PC-3 (cell line): ENCODE measurements around the gene PPL. TPM values are rescaled to one million over a fixed set of nuclear protein-coding genes. Genes with fewer than 3 reads are reported as not detected.

Source experiments
- ATAC-seq: fragments of 200-7000 bp; cut with Tn5 transposase; 2 replicates; pipeline ENCODE4 v1.9.1; 2020; ENCODE audit warnings: mild to moderate bottlenecking, moderate library complexity
- BruUV-seq: library from RNA; stranded (reverse); fragments of 400-500 nt; replicated peaks from 2 replicates; lab custom pipeline; 2021; lab: Mats Ljungman, UMichigan
- CTCF ChIA-PET: fragments of 300-600 bp; sonication (Branson Sonifier 250); formaldehyde crosslinking; loops from one replicate; lab custom pipeline; 2022; ENCODE audit warnings: antibody characterized with exemption; lab: Charles Lee
- POLR2A ChIA-PET: fragments of 300-600 bp; sonication (Branson Sonifier 250); formaldehyde crosslinking; loops from one replicate; lab custom pipeline; 2022; ENCODE audit warnings: antibody characterized with exemption; ENCODE audit not compliant: unreplicated experiment; lab: Charles Lee
- DNase-seq: peaks from one replicate; pipeline ENCODE4 v3.0.0-alpha.2; 2015
- H2AFZ ChIP-seq: fragments of 300-600 bp; sonication (generic); 2 replicates; pipeline ENCODE4 v1.6.0; 2016; ENCODE audit warnings: antibody characterized with exemption, low read length
- H3F3A ChIP-seq: fragments of 300-600 bp; sonication (generic); one replicate; pipeline ENCODE4 v1.6.0; 2017; ENCODE audit warnings: antibody characterized with exemption, low read length, control low read depth, mild to moderate bottlenecking; ENCODE audit not compliant: unreplicated experiment
- H3K27ac ChIP-seq: fragments of 300-600 bp; sonication (generic); 2 replicates; pipeline ENCODE4 v1.5.1; 2016; ENCODE audit warnings: mild to moderate bottlenecking, low read length
- H3K27me3 ChIP-seq: fragments of 300-600 bp; sonication (generic); 2 replicates; pipeline ENCODE4 v1.6.1; 2016; ENCODE audit warnings: low read length, mixed read lengths
- H3K36me3 ChIP-seq: fragments of 300-600 bp; sonication (generic); 2 replicates; pipeline ENCODE4 v1.6.1; 2016; ENCODE audit warnings: low read depth, mixed run types, low read length, mixed read lengths
- H3K4me1 ChIP-seq: fragments of 300-600 bp; sonication (generic); 2 replicates; pipeline ENCODE4 v1.5.1; 2016; ENCODE audit warnings: low read length; ENCODE audit not compliant: insufficient read depth
- H3K4me2 ChIP-seq: fragments of 300-600 bp; sonication (generic); 2 replicates; pipeline ENCODE4 v1.6.0; 2016; ENCODE audit warnings: low read length
- H3K4me3 ChIP-seq: fragments of 300-600 bp; sonication (generic); 2 replicates; pipeline ENCODE4 v1.5.1; 2016; ENCODE audit warnings: mild to moderate bottlenecking, low read length, mixed read lengths
- H3K79me2 ChIP-seq: fragments of 300-600 bp; sonication (generic); 2 replicates; pipeline ENCODE4 v1.6.1; 2017; ENCODE audit warnings: low read length, mixed read lengths
- H3K9ac ChIP-seq: fragments of 300-600 bp; sonication (generic); 2 replicates; pipeline ENCODE4 v1.6.0; 2016; ENCODE audit warnings: mild to moderate bottlenecking, low read length
- H3K9me2 ChIP-seq: fragments of 300-600 bp; sonication (generic); replicated peaks from 2 replicates; pipeline ENCODE4 v1.6.1; 2016; ENCODE audit warnings: mixed run types, low read length, mixed read lengths
- H3K9me3 ChIP-seq: fragments of 300-600 bp; sonication (generic); 2 replicates; pipeline ENCODE4 v1.6.1; 2016; ENCODE audit warnings: low read length, mixed read lengths
- H4K20me1 ChIP-seq: fragments of 300-600 bp; sonication (generic); 2 replicates; pipeline ENCODE4 v1.6.1; 2016; ENCODE audit warnings: low read length, mixed read lengths
- EZH2 ChIP-seq: fragments of 300-600 bp; sonication (generic); IDR thresholded peaks from one replicate; pipeline ENCODE4 v1.6.1; 2017; ENCODE audit warnings: antibody characterized with exemption, mild to moderate bottlenecking, low read length; ENCODE audit not compliant: unreplicated experiment
- EZH2phosphoT487 ChIP-seq: fragments of 300-600 bp; sonication (generic); IDR thresholded peaks from 2 replicates; pipeline ENCODE4 v1.6.1; 2018; ENCODE audit warnings: mild to moderate bottlenecking, antibody characterized with exemption, low read length, borderline replicate concordance
- intact Hi-C: fragments of 100-400 bp; cut with micrococcal nuclease; formaldehyde crosslinking; loops from 2 replicates; pipeline ENCODE4 v1.9.0; 2023
- total RNA-seq: library from RNA; depleted of rRNA; stranded (reverse); fragments of >200 nt; gene quantifications from 2 replicates; pipeline ENCODE4 v1.2.3, GENCODE V29; 2014
- TF ChIP-seq, protein P1 (sequence below): fragments of 300-600 bp; sonication (generic); conservative IDR thresholded peaks from 2 replicates; pipeline ENCODE4 v1.5.1; 2017; ENCODE audit warnings: antibody characterized with exemption, low read depth, mild to moderate bottlenecking, low read length

Gene PPL
- total RNA-seq, 1 experiment from 2014 or later = 18.8 TPM

DNA sequence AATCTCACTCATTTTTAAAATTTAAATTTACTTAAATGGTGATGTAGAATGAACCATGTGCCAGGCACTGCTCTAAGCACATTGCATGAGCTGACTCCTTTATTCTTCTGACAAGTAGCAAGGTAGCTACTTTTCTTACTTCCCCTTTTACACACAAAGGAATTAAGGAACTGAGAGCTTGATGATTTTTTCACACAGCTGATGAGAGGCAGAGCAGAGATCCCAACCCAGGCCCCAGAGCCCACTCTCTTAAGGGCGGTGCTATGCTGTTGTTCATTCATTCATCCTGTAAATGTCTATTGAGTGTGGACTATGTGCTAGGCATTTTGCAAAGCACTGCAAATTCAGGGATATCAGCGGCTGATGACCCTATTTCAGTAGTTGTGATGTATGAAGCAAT, 39.1 kb upstream of the PPL start:
- ATAC-seq = no peak
- no peak for DNase-seq
- Histone ChIP-seq H3K27ac (no peak overlapping the region), H3K9me3 (no peaks in the 10 kb centered on the region), H3K36me3 (no peaks in the 10 kb centered on the region), H3K79me2 (no peaks in the 10 kb centered on the region), H4K20me1 (no peaks in the 10 kb centered on the region), H3K4me2 (no peak overlapping the region), H3K4me3 (no peak overlapping the region), H3K9ac (no peak overlapping the region), H3F3A (no peaks in the 10 kb centered on the region), H3K4me1 (no peaks in the 10 kb centered on the region), H3K27me3 (no peaks in the 10 kb centered on the region), H3K9me2 (no peaks in the 10 kb centered on the region), H2AFZ (no peak overlapping the region)
- intact Hi-C loops = no loop called here
- no peak for TF ChIP-seq EZH2phosphoT487
- TF ChIP-seq, protein P1, sequence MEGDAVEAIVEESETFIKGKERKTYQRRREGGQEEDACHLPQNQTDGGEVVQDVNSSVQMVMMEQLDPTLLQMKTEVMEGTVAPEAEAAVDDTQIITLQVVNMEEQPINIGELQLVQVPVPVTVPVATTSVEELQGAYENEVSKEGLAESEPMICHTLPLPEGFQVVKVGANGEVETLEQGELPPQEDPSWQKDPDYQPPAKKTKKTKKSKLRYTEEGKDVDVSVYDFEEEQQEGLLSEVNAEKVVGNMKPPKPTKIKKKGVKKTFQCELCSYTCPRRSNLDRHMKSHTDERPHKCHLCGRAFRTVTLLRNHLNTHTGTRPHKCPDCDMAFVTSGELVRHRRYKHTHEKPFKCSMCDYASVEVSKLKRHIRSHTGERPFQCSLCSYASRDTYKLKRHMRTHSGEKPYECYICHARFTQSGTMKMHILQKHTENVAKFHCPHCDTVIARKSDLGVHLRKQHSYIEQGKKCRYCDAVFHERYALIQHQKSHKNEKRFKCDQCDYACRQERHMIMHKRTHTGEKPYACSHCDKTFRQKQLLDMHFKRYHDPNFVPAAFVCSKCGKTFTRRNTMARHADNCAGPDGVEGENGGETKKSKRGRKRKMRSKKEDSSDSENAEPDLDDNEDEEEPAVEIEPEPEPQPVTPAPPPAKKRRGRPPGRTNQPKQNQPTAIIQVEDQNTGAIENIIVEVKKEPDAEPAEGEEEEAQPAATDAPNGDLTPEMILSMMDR = no peak
- TF ChIP-seq EZH2 = no peak
- POLR2A ChIA-PET = no interaction called here
- CTCF ChIA-PET = no interaction called here
- BruUV-seq = no TSS peak

DNA sequence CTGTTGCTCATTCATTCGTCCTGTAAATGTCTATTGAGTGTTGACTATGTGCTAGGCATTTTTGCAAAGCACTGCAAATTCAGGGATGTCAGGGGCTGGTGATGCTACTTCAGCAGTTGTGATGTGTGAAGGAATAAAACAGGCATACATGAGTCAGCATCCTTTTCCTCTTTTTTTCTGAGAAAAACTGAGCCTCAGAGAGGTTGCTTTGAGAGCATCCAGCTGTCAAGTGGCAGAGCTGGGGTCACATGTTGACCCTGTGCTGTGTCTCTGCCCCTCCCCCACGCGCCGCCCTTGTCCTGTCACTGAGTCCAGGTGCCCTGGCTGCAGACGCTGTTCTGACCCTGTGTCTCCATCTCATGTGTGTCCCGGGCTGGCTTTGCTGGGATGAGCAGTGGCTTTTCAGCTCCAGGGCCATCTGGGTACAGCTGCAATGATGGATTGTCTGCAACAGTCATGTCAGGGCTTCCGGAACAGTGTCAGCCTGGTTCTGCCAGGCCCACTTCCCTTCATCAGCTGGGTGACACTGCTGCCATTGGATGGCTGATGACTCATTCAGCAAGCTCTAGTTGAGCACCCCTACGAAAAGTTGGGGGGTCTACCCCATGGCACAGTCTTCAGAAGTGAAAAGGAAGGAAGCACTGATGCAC, 36.1 kb upstream of the PPL start:
- Histone ChIP-seq H3K9me2 (no peaks in the 10 kb centered on the region), H2AFZ (no peak overlapping the region), H3F3A (no peaks in the 10 kb centered on the region), H3K4me3 (no peak overlapping the region), H3K27ac (no peak overlapping the region), H3K9me3 (no peaks in the 10 kb centered on the region), H3K9ac (no peak overlapping the region), H3K79me2 (no peaks in the 10 kb centered on the region), H3K27me3 (no peaks in the 10 kb centered on the region), H3K4me2 (no peak overlapping the region), H4K20me1 (no peaks in the 10 kb centered on the region), H3K4me1 (no peaks in the 10 kb centered on the region), H3K36me3 (no peaks in the 10 kb centered on the region)
- TF ChIP-seq EZH2 (no peak), EZH2phosphoT487 (no peak)
- TF ChIP-seq, protein P1 = no peak
- BruUV-seq = no TSS peak
- ATAC-seq = no peak
- intact Hi-C loops = no loop called here
- no peak for DNase-seq
- POLR2A ChIA-PET = no interaction called here
- CTCF ChIA-PET = no interaction called here

DNA sequence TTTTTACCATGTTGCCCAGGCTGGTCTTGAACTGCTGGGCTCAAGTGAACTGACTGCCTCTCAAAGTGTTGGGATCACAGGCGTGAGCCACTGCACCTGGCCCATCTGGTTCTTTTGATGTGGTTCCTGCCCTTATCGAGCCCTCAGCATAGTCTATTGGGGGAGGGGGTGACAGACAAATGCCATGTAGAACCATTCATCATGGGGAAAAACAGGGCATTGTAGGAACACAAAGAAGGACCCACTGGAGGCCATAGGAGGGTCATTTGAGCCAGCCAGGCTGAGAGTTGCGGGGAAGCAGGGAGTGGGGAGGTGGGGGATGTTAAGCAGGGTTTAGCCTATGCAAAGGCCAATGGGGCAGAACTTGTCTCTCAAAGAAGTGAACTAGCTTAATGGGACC, 33.1 kb upstream of the PPL start:
- POLR2A ChIA-PET = no interaction called here

More for the DNA sequence above, 33.1 kb upstream of the PPL start:
- H3K9me3 ChIP-seq = no peaks in the 10 kb centered on the region
- no peaks in the 10 kb centered on the region for H3K9me2 ChIP-seq
- ATAC-seq (no peak), DNase-seq (no peak)
- H3K27me3 ChIP-seq = no peaks in the 10 kb centered on the region
- H3K79me2 ChIP-seq = no peaks in the 10 kb centered on the region
- H4K20me1 ChIP-seq = no peaks in the 10 kb centered on the region
- no peak overlapping the region for H3K4me2 ChIP-seq
- H2AFZ ChIP-seq = no peak overlapping the region
- H3K9ac ChIP-seq = no peak overlapping the region
- TF ChIP-seq EZH2 (no peak), EZH2phosphoT487 (no peak)
- TF ChIP-seq, protein P1 = no peak
- no peaks in the 10 kb centered on the region for H3F3A ChIP-seq
- H3K36me3 ChIP-seq = no peaks in the 10 kb centered on the region
- no peaks in the 10 kb centered on the region for H3K4me1 ChIP-seq
- no TSS peak for BruUV-seq
- H3K27ac ChIP-seq = no peak overlapping the region
- CTCF ChIA-PET = no interaction called here
- H3K4me3 ChIP-seq = no peak overlapping the region
- intact Hi-C loops = no loop called here
